Measurements from ENCODE around the gene BHLHE41.

Gene BHLHE41

GRCh38 chr12:26124446-26125399 lies at the start of gene BHLHE41:
Gene BHLHE41 (minus strand): TSS chr12:26125037. CDS start chr12:26124779, 258 bp downstream.
- H3K4me3 ChIP-seq (replicated peaks in 1 of 2; ENCODE audit: low read depth in 2 of 2, low read length in 2 of 2) = peak within 1 kb of the TSS; percentile 63
- TF ChIP-seq CTCF (IDR thresholded peaks at IDR 0.05; ENCODE audit: low read depth, low read length) = no peak
- peak; percentile 49 for DNase-seq (ENCODE audit: low read depth in 2 of 2)

GRCh38 chr12:26172946-26173552 lies 48.2 kb upstream of the BHLHE41 start:
- no peak for DNase-seq (ENCODE audit: low read depth in 2 of 2)
- no peak for TF ChIP-seq CTCF (IDR thresholded peaks at IDR 0.05; ENCODE audit: low read depth, low read length)
- no peak overlapping the region for H3K4me3 ChIP-seq (replicated peaks in 1 of 2; ENCODE audit: low read depth in 2 of 2, low read length in 2 of 2)

GRCh38 chr12:26172539-26172938 lies 47.7 kb upstream of the BHLHE41 start:
- no peak overlapping the region for H3K4me3 ChIP-seq (replicated peaks in 1 of 2; ENCODE audit: low read depth in 2 of 2, low read length in 2 of 2)
- TF ChIP-seq CTCF (IDR thresholded peaks at IDR 0.05; ENCODE audit: low read depth, low read length) = no peak
- no peak for DNase-seq (ENCODE audit: low read depth in 2 of 2)

GRCh38 chr12:26172013-26172412 lies 47.2 kb upstream of the BHLHE41 start:
- H3K4me3 ChIP-seq (replicated peaks in 1 of 2; ENCODE audit: low read depth in 2 of 2, low read length in 2 of 2) = no peak overlapping the region
- no peak for TF ChIP-seq CTCF (IDR thresholded peaks at IDR 0.05; ENCODE audit: low read depth, low read length)
- no peak for DNase-seq (ENCODE audit: low read depth in 2 of 2)

GRCh38 chr12:26164118-26164517 lies 39.3 kb upstream of the BHLHE41 start:
- TF ChIP-seq CTCF (IDR thresholded peaks at IDR 0.05; ENCODE audit: low read depth, low read length) = no peak
- no peak for DNase-seq (ENCODE audit: low read depth in 2 of 2)
- no peak overlapping the region for H3K4me3 ChIP-seq (replicated peaks in 1 of 2; ENCODE audit: low read depth in 2 of 2, low read length in 2 of 2)

- TF ChIP-seq CTCF (IDR thresholded peaks at IDR 0.05; ENCODE audit: low read depth, low read length) = no peak
- H3K4me3 ChIP-seq (replicated peaks in 1 of 2; ENCODE audit: low read depth in 2 of 2, low read length in 2 of 2) = no peak overlapping the region
- DNase-seq (ENCODE audit: low read depth in 2 of 2) = no peak
Observed at GRCh38 chr12:26162905-26163304, 38.1 kb upstream of the BHLHE41 start.

Data from cardiac fibroblast (primary cell).